ENCODE measurements around the gene ARSJ.

DNA sequence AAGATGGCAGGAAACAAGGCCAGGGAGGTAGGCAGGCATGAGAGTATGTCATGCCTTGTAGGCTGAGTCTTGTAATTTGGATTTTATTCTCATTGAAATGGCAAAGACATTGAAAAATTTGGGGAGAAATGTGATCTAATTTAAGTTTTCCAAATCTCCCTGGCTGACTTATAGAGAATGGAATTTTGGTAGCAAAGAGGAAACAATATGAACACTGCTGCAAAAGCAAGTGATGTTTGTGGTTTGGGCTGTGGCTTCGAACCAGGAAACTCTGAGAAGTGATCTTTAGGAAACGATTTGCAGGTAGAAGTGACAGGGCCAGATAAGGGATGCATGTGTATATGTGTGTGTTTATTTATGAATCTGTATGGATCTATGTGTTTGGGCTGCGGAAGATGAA lies 35.6 kb downstream of the ARSJ start:
- TF ChIP-seq TAF1 (IDR thresholded peaks at IDR 0.05; ENCODE audit: low read depth, low read length) (no peak), EP300 (IDR thresholded peaks at IDR 0.05; ENCODE audit: borderline replicate concordance in 1 of 2, low read depth in 2 of 2, low read length in 2 of 2) (no peak), POLR2AphosphoS5 (IDR thresholded peaks at IDR 0.05; ENCODE audit: low read depth, low read length) (no peak), JUN (IDR thresholded peaks at IDR 0.05; ENCODE audit: low read depth, low read length) (no peak)

Measured in H1 (cell line).